Brain microvascular endothelial cell (primary cell): ENCODE measurements around the gene MLPH.

Experiments
- DNase-seq: peaks from one replicate; pipeline ENCODE4 v3.0.0-alpha.2; 2020
- H3K27ac ChIP-seq: fragments of 250-450 bp; sonication (Bioruptor Pico); 2 replicates; pipeline ENCODE4 v1.5.1; 2020; ENCODE audit warnings: mild to moderate bottlenecking, moderate library complexity
- H3K27me3 ChIP-seq: fragments of 250-450 bp; sonication (Bioruptor Pico); replicated peaks from 2 replicates; pipeline ENCODE4 v1.5.1; 2020; ENCODE audit warnings: mild to moderate bottlenecking
- H3K36me3 ChIP-seq: fragments of 250-450 bp; sonication (Bioruptor Pico); replicated peaks from 2 replicates; pipeline ENCODE4 v1.5.1; 2020; ENCODE audit warnings: mild to moderate bottlenecking
- H3K4me3 ChIP-seq: 2 replicates; pipeline ENCODE4 v1.5.1; 2011; ENCODE audit warnings: low read depth, mild to moderate bottlenecking, control low read depth, low read length, moderate library complexity
- in situ Hi-C: cut with HindIII; loops from 2 replicates; pipeline ENCODE4 v1.10.0; 2017; ENCODE audit warnings: low sequenced_read_pairs, low pct_ligation_motif_present
- TF ChIP-seq, protein P1 (sequence below): IDR thresholded peaks from 2 replicates; pipeline ENCODE4 v1.5.1; 2011; ENCODE audit warnings: low read depth, mild to moderate bottlenecking, moderate library complexity, low read length, control low read depth, inconsistent platforms; ENCODE audit errors: missing control alignments

Gene MLPH

GRCh38 chr2:237573721-237574415 lies 86.8 kb downstream of the MLPH start:
- TF ChIP-seq, protein P1, sequence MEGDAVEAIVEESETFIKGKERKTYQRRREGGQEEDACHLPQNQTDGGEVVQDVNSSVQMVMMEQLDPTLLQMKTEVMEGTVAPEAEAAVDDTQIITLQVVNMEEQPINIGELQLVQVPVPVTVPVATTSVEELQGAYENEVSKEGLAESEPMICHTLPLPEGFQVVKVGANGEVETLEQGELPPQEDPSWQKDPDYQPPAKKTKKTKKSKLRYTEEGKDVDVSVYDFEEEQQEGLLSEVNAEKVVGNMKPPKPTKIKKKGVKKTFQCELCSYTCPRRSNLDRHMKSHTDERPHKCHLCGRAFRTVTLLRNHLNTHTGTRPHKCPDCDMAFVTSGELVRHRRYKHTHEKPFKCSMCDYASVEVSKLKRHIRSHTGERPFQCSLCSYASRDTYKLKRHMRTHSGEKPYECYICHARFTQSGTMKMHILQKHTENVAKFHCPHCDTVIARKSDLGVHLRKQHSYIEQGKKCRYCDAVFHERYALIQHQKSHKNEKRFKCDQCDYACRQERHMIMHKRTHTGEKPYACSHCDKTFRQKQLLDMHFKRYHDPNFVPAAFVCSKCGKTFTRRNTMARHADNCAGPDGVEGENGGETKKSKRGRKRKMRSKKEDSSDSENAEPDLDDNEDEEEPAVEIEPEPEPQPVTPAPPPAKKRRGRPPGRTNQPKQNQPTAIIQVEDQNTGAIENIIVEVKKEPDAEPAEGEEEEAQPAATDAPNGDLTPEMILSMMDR: no peak
- no peaks in the 10 kb centered on the region for H3K27me3 ChIP-seq
- in situ Hi-C loops: no loop called here
- H3K4me3 ChIP-seq: no peak overlapping the region
- no peak overlapping the region for H3K27ac ChIP-seq
- H3K36me3 ChIP-seq: no peaks in the 10 kb centered on the region
- DNase-seq: no peak

DNA sequence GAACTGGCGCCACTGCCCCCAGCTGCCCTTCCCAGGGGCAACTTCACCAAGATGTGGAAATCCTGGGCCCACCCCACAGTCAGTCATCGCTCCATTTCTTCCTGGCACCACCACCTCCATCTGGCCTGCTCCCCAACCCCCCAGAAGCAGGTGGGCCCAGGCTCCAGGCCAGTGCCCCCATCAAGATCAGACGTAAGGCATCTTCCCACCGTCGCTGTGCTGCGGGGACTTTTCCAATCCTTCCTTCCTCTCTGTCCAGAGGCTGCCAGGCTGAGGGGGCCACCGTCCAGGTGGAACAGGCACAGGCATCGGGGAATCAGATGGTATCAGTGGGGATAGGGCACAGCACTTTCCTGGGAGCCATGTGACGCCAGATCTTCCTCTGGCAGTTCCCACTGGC lies 87.4 kb downstream of the MLPH start:
- Histone ChIP-seq H3K27ac (no peak overlapping the region), H3K36me3 (no peaks in the 10 kb centered on the region), H3K27me3 (no peaks in the 10 kb centered on the region), H3K4me3 (no peak overlapping the region)
- TF ChIP-seq, protein P1: no peak
- no peak for DNase-seq
- in situ Hi-C loops: no loop called here

GRCh38 chr2:237574894-237575868 lies 88.1 kb downstream of the MLPH start:
- H3K4me3 ChIP-seq: no peak overlapping the region
- H3K36me3 ChIP-seq: no peaks in the 10 kb centered on the region
- TF ChIP-seq, protein P1: no peak
- H3K27ac ChIP-seq: no peak overlapping the region
- no peaks in the 10 kb centered on the region for H3K27me3 ChIP-seq
- in situ Hi-C loops: no loop called here
- DNase-seq: no peak

DNA sequence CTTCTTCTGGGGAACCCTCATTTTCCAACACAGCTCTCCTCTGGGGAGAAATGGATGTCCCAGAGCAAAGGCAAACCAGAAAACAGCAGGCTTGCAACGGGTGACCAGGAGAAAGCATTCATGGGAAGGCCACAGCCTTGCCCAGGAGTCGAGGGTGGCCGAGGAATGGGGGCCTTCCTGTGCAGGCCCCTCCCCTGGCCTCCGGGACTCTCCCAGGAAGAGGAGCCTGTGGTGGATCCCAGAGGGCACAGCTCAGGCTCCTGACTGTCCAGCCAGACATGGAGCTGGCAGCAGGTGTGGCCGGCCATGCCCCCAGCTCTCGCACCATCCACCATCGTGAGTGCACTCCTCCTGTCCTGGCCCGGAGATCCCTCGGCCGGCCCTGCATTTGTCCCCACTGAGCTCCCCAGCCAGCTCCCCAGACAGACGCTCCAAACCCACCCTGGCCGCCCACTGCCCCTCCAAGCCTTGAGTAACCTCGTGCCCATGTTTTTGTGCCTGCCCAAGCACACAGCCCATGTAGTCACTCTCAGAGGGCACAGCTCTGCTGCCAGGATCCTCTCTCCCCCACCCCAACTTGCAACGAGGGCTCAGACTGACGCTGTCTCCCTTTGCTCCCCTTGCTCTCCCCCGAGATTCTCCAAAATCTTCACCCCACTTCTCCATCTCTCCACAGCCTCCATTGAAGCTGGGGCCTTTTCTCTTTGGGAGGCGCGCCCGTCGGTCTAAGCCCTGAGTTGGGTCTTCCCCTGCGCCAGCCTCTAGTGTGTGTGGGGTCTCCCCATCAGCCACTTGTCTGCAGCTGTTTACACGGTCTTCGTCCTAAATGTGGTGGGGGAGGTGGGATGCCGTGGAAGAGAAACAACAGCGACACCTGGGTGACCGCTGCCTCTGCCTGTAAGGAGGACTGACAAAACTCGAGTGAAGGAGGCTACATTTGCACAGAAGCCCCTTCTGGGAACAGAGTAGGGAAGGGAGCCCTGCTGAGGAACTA lies 89.1 kb downstream of the MLPH start:
- TF ChIP-seq, protein P1: no peak
- in situ Hi-C loops: no loop called here
- no peak for DNase-seq
- Histone ChIP-seq H3K27me3 (no peaks in the 10 kb centered on the region), H3K36me3 (no peaks in the 10 kb centered on the region), H3K27ac (no peak overlapping the region), H3K4me3 (no peak overlapping the region)

GRCh38 chr2:237576974-237577373 lies 89.9 kb downstream of the MLPH start:
- in situ Hi-C loops: no loop called here
- Histone ChIP-seq H3K36me3 (no peaks in the 10 kb centered on the region), H3K4me3 (no peak overlapping the region), H3K27ac (no peak overlapping the region), H3K27me3 (no peaks in the 10 kb centered on the region)
- DNase-seq: no peak
- TF ChIP-seq, protein P1: no peak
